H9 (cell line): ENCODE results near the gene AHNAK. TPM values are rescaled to one million over a fixed set of nuclear protein-coding genes. Genes with fewer than 3 reads are reported as not detected.

Source experiments
- DNase-seq: peaks from one replicate; pipeline ENCODE4 v3.0.0-alpha.2; 2017
- H2AFZ ChIP-seq: one replicate; pipeline ENCODE4 v1.6.1; 2013; ENCODE audit warnings: mild to moderate bottlenecking, low read length, control low read depth, moderate library complexity
- H2AK5ac ChIP-seq: 2 replicates; pipeline ENCODE4 v1.6.1; 2013; ENCODE audit warnings: low read length, control low read depth, mixed read lengths; ENCODE audit not compliant: insufficient read length
- H2BK120ac ChIP-seq: one replicate; pipeline ENCODE4 v1.6.1; 2013; ENCODE audit warnings: low read depth, mild to moderate bottlenecking, low read length, control low read depth, inconsistent platforms; ENCODE audit not compliant: poor library complexity, severe bottlenecking
- H2BK12ac ChIP-seq: 2 replicates; pipeline ENCODE4 v1.6.1; 2013; ENCODE audit warnings: low read length, control low read depth, mixed read lengths, low read depth; ENCODE audit not compliant: insufficient read length
- H2BK15ac ChIP-seq: 2 replicates; pipeline ENCODE4 v1.6.1; 2013; ENCODE audit warnings: low read depth, low read length, control low read depth
- H2BK20ac ChIP-seq: one replicate; pipeline ENCODE4 v1.6.1; 2013; ENCODE audit warnings: low read depth, mild to moderate bottlenecking, low read length, control low read depth, inconsistent platforms; ENCODE audit not compliant: poor library complexity, severe bottlenecking
- H2BK5ac ChIP-seq: 2 replicates; pipeline ENCODE4 v1.6.1; 2013; ENCODE audit warnings: low read length, control low read depth, mixed read lengths; ENCODE audit not compliant: insufficient read length
- H3K14ac ChIP-seq: 2 replicates; pipeline ENCODE4 v1.6.1; 2013; ENCODE audit warnings: low read length, control low read depth; ENCODE audit not compliant: insufficient read depth
- H3K18ac ChIP-seq: 2 replicates; pipeline ENCODE4 v1.6.1; 2013; ENCODE audit warnings: low read depth, mild to moderate bottlenecking, mixed read lengths, low read length, control low read depth; ENCODE audit not compliant: insufficient read length
- H3K23ac ChIP-seq: 2 replicates; pipeline ENCODE4 v1.6.1; 2013; ENCODE audit warnings: low read length, control low read depth, mixed read lengths, low read depth; ENCODE audit not compliant: insufficient read length
- H3K23me2 ChIP-seq: 2 replicates; pipeline ENCODE4 v1.6.1; 2013; ENCODE audit warnings: low read depth, mild to moderate bottlenecking, mixed read lengths, low read length, control low read depth; ENCODE audit not compliant: insufficient read length, poor library complexity, severe bottlenecking
- H3K27ac ChIP-seq: 2 replicates; pipeline ENCODE4 v1.5.1; 2013; ENCODE audit warnings: low read length, control low read depth, mixed read lengths, low read depth; ENCODE audit not compliant: insufficient read length
- H3K27me3 ChIP-seq: 2 replicates; pipeline ENCODE4 v1.6.1; 2013; ENCODE audit warnings: low read length, control low read depth, inconsistent platforms; ENCODE audit not compliant: insufficient read depth
- H3K4ac ChIP-seq: 2 replicates; pipeline ENCODE4 v1.6.1; 2013; ENCODE audit warnings: low read depth, mild to moderate bottlenecking, control low read depth, inconsistent platforms, low read length, moderate library complexity
- H3K4me1 ChIP-seq: 2 replicates; pipeline ENCODE4 v1.6.1; 2013; ENCODE audit warnings: low read length, control low read depth, inconsistent platforms; ENCODE audit not compliant: insufficient read depth
- H3K4me2 ChIP-seq: 2 replicates; pipeline ENCODE4 v1.6.1; 2013; ENCODE audit warnings: low read length, control low read depth, mixed read lengths; ENCODE audit not compliant: insufficient read length, insufficient read depth
- H3K56ac ChIP-seq: 2 replicates; pipeline ENCODE4 v1.6.1; 2013; ENCODE audit warnings: low read depth, mild to moderate bottlenecking, mixed read lengths, low read length, control low read depth; ENCODE audit not compliant: insufficient read length
- H3K79me1 ChIP-seq: 2 replicates; pipeline ENCODE4 v1.6.1; 2013; ENCODE audit warnings: low read depth, mild to moderate bottlenecking, moderate library complexity, low read length, control low read depth, inconsistent platforms; ENCODE audit not compliant: insufficient read depth, poor library complexity, severe bottlenecking
- H3K79me2 ChIP-seq: 2 replicates; pipeline ENCODE4 v1.6.1; 2013; ENCODE audit warnings: low read length, control low read depth, inconsistent platforms; ENCODE audit not compliant: insufficient read depth
- H3K9ac ChIP-seq: 2 replicates; pipeline ENCODE4 v1.6.1; 2013; ENCODE audit warnings: low read length, control low read depth, mixed read lengths; ENCODE audit not compliant: insufficient read length; ENCODE audit errors: extremely low read depth
- H3K9me3 ChIP-seq: one replicate; pipeline ENCODE4 v1.6.1; 2013; ENCODE audit warnings: low read depth, low read length, inconsistent platforms; ENCODE audit not compliant: control insufficient read depth
- H3T11ph ChIP-seq: one replicate; pipeline ENCODE4 v1.6.1; 2013; ENCODE audit warnings: mild to moderate bottlenecking, low read length, control low read depth, inconsistent platforms
- H4K20me1 ChIP-seq: one replicate; pipeline ENCODE4 v1.6.1; 2013; ENCODE audit not compliant: control insufficient read depth, insufficient read length, insufficient read depth
- H4K5ac ChIP-seq: 2 replicates; pipeline ENCODE4 v1.6.1; 2013; ENCODE audit warnings: low read depth, mild to moderate bottlenecking, mixed read lengths, low read length, control low read depth; ENCODE audit not compliant: insufficient read length
- H4K8ac ChIP-seq: replicated peaks from 2 replicates; pipeline ENCODE4 v1.6.1; 2013; ENCODE audit warnings: low read length, control low read depth, mixed read lengths, low read depth; ENCODE audit not compliant: insufficient read length
- H4K91ac ChIP-seq: 2 replicates; pipeline ENCODE4 v1.6.1; 2013; ENCODE audit warnings: low read depth, mild to moderate bottlenecking, moderate library complexity, mixed read lengths, low read length, control low read depth; ENCODE audit not compliant: insufficient read length
- H3K27ac Mint-ChIP-seq, 3 experiments: 2 replicates in 2 of 3; 3 replicates in 1 of 3; pipeline ENCODE4 v1.8.0; 2020 to 2021; ENCODE audit warnings: mixed read lengths in 3 of 3, mild to moderate bottlenecking in 1 of 3, moderate library complexity in 1 of 3
- H3K27me3 Mint-ChIP-seq: 2 replicates; pipeline ENCODE4 v1.8.0; 2021; ENCODE audit warnings: low read depth, mild to moderate bottlenecking, moderate library complexity, mixed read lengths
- H3K36me3 Mint-ChIP-seq, 3 experiments: 2 replicates in 2 of 3; 3 replicates in 1 of 3; pipeline ENCODE4 v1.8.0; 2020 to 2021; ENCODE audit warnings: low read depth in 3 of 3, mixed read lengths in 3 of 3; ENCODE audit not compliant: insufficient read depth in 1 of 3
- H3K4me1 Mint-ChIP-seq, 2 experiments: 2 replicates each; pipeline ENCODE4 v1.8.0; 2020; ENCODE audit warnings: mixed read lengths in 2 of 2
- H3K4me3 Mint-ChIP-seq, 2 experiments: 2 replicates in 1 of 2; 3 replicates in 1 of 2; pipeline ENCODE4 v1.8.0; 2020 to 2021; ENCODE audit warnings: mild to moderate bottlenecking in 2 of 2, mixed read lengths in 2 of 2, moderate library complexity in 1 of 2
- H3K9me3 Mint-ChIP-seq, 2 experiments: 2 replicates in 1 of 2; 3 replicates in 1 of 2; pipeline ENCODE4 v1.8.0; 2020; ENCODE audit warnings: mild to moderate bottlenecking in 2 of 2, mixed read lengths in 2 of 2, moderate library complexity in 1 of 2
- CTCF ChIP-seq: fragments of 200-600 bp; sonication (generic); conservative IDR thresholded peaks from 3 replicates; pipeline ENCODE4 v1.8.0; 2021; ENCODE audit warnings: antibody characterized with exemption, mild to moderate bottlenecking
- WGBS: extraction: QIAGEN DNeasy Blood & Tissue Kit; methylation state at CpG from one replicate; pipeline ENCODE4 v1.1.7; 2013; ENCODE audit warnings: missing lambda C conversion rate, low lambda C conversion rate, mixed read lengths; ENCODE audit not compliant: insufficient read length; ENCODE audit errors: extremely low coverage; 5-methylcytosine and 5-hydroxymethylcytosine counted together
- total RNA-seq: library from RNA; stranded (reverse); gene quantifications from 2 replicates; pipeline ENCODE4 v1.2.1, GENCODE V29; 2021

Gene AHNAK
- total RNA-seq, 1 experiment from 2014 or later: 15.2 TPM

- no peak overlapping the region for H4K5ac ChIP-seq
- H2BK12ac ChIP-seq: peak overlapping the region; percentile 42
- Mint-ChIP-seq H3K4me3 (peak overlapping the region; percentile 2 to 51; a peak in 2 of 5 replicates), H3K9me3 (no peaks in the 10 kb centered on the region; a peak in 1 of 5 replicates), H3K27ac (peak overlapping the region; percentile 93 to 98 (median 96)), H3K27me3 (peaks cover 3% of the 10 kb centered on the region), H3K36me3 (peaks cover 30 to 60% (median 45%) of the 10 kb centered on the region in 3 experiments), H3K4me1 (peaks cover 73 to 80% of the 10 kb centered on the region in 2 experiments)
- H2AK5ac ChIP-seq: no peak overlapping the region
- peaks cover 2% of the 10 kb centered on the region for H4K20me1 ChIP-seq
- no peaks in the 10 kb centered on the region for H3K79me2 ChIP-seq
- no peak overlapping the region for H2AFZ ChIP-seq
- H2BK20ac ChIP-seq: no peak overlapping the region
- no peak overlapping the region for H2BK5ac ChIP-seq
- H4K8ac ChIP-seq: no peak overlapping the region
- H3T11ph ChIP-seq: no peak overlapping the region
- DNase-seq: peak; percentile 90
- no peak overlapping the region for H2BK15ac ChIP-seq
- H3K27me3 ChIP-seq: no peaks in the 10 kb centered on the region
- H3K9me3 ChIP-seq: no peaks in the 10 kb centered on the region
- peak overlapping the region; percentile 4 for H3K27ac ChIP-seq
- TF ChIP-seq CTCF: no peak
- H3K4me1 ChIP-seq: peaks cover 24% of the 10 kb centered on the region; the same call in 1 of the 2 replicates
- no peak overlapping the region for H3K56ac ChIP-seq
- H3K4ac ChIP-seq: no peak overlapping the region
- H3K18ac ChIP-seq: peak overlapping the region; percentile 43
- H4K91ac ChIP-seq: no peak overlapping the region
- H3K23ac ChIP-seq: no peak overlapping the region
- no CpG with 5 or more reads among the region's 14 CpGs for WGBS
- H3K23me2 ChIP-seq: no peaks in the 10 kb centered on the region
- no peak overlapping the region for H2BK120ac ChIP-seq
- H3K9ac ChIP-seq: no peak overlapping the region
- no peak overlapping the region for H3K4me2 ChIP-seq
- H3K79me1 ChIP-seq: no peaks in the 10 kb centered on the region
- H3K14ac ChIP-seq: 0 out of 2 replicates have a peak overlapping the region, but pooled peaks have one; percentile 27
Measured at GRCh38 chr11:62556108-62556874, 9.7 kb upstream of the AHNAK start.
